ENCODE measurements around the gene TP53TG3E.
"Not testable (repeated sequence)": the region's sequence is repeated elsewhere in the genome, so short reads cannot be mapped to it uniquely, and the experiment has no call there.

The TP53TG3E gene

GRCh38 chr16:33304006-33304405, at the start of gene TP53TG3E:
TSS of gene TP53TG3E (plus strand) at chr16:33304306. CDS start at chr16:33304374, 68 bp downstream.
- not testable (repeated sequence) for DNase-seq

DNA sequence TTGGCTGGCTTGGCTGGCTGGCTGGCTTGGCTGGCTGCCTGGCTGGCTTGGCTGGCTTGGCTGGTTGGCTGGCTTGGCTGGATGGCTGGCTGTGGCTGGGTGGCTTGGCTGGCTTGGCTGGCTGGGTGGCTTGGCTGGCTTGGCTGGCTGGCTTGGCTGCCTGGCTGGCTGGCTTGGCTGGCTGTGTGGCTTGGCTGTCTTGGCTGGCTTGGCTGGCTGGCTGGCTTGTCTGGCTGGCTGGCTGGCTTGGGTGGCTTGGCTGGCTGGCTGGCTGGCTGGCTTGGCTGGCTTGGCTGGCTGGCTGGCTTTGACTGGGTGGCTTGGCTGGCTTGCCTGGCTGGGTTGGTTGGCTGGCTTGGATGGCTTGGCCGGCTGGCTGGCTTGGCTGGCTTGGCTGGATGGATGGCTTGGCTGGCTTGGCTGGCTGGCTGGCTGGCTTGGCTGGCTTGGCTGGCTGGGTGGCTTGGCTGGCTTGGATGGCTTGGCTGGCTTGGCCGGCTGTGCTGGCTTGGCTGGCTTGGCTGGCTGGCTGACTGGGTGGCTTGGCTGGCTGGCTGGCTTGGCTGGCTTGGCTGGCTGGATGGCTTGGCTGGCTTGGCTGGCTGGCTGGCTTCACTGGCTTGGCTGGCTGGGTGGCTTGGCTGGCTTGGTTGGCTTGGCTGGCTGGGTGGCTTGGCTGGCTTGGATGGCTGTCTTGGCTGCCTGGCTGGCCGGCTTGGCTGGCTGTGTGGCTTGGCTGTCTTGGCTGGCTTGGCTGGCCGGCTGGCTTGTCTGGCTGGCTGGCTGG, 32.3 kb downstream of the TP53TG3E start:
- DNase-seq: not testable (repeated sequence)

DNA sequence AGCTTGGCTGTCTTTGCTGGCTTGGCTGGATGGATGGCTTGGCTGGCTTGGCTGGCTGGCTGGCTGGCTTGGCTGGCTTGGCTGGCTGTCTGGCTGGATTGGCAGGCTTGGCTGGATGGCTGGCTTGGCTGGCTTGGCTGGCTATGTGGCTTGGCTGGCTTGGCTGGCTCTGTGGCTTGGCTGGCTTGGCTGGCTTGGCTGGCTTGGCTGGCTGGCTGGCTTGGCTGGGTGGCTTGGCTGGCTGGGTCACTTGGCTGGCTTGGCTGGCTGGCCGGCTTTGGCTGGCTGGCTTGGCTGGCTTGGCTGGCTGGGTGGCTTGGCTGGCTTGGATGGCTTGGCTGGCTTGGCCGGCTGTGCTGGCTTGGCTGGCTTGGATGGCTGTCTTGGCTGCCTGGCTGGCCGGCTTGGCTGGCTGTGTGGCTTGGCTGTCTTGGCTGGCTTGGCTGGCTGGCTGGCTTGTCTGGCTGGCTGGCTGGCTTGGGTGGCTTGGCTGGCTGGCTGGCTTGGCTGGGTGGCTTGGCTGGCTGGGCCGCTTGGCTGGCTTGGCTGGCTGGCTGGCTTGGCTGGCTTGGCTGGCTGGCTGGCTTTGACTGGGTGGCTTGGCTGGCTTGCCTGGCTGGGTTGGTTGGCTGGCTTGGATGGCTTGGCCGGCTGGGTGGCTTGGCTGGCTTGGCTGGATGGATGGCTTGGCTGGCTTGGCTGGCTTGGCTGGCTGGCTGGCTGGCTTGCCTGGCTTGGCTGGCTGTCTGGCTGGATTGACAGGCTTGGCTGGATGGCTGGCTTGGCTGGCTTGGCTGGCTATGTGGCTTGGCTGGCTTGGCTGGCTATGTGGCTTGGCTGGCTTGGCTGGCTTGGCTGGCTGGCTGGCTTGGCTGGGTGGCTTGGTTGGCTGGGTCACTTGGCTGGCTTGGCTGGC, 33.8 kb downstream of the TP53TG3E start:
- DNase-seq: not testable (repeated sequence)

- DNase-seq: not testable (repeated sequence)
These were observed 34.4 kb downstream of the TP53TG3E start for GRCh38 chr16:33338543-33338951.

- DNase-seq: not testable (repeated sequence)
These were observed 35.3 kb downstream of the TP53TG3E start for GRCh38 chr16:33339093-33340061.
